Activated effector memory CD4-positive, alpha-beta T cell treated with anti-CD3 and anti-CD28 coated beads, Interleukin-2, amount 50 U/mL, for 16 hours (primary cell): ENCODE measurements around the gene GPC3.

Source experiments
- DNase-seq: peaks from one replicate; pipeline ENCODE4 v3.0.0-alpha.2; 2020

Gene GPC3

DNA sequence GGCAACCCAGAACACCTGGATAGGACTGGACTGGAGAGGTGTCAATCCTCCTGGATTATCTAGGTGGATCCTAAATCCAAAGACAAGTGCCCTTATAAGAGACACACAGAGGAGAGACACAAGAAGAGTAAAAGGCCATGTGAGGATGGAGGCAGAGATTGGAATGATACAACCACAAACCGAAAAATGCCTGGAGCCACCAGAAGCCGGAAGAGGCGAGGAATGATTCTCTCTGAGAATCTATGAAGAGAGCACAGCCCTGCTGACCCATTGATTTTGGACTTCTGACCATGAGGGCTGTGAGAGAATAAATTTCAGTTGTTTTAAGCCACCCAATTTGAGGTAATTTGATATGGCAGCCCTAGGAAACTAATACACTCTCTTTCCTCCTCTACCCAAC is 20.1 kb downstream of the GPC3 start:
- no peak for DNase-seq

DNA sequence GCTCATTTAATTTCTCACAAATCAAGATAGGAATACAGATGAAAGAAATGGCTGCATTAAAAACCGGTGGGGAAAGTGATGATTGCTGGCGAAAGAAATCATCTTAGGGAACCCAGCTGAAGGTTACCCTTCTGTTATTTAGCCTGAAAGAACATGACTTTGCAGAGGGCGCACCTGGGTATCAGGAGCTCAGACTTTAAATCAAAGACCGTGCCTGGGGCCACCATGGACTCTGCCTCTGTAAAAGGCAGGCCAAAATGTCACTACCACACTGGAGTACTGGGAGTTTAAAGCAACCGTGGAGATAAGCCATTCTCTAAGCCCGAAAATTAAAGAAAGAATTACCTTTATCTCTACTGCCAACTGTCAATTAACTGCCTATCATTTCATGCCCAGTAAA is 24.3 kb downstream of the GPC3 start:
- DNase-seq, result no peak

DNA sequence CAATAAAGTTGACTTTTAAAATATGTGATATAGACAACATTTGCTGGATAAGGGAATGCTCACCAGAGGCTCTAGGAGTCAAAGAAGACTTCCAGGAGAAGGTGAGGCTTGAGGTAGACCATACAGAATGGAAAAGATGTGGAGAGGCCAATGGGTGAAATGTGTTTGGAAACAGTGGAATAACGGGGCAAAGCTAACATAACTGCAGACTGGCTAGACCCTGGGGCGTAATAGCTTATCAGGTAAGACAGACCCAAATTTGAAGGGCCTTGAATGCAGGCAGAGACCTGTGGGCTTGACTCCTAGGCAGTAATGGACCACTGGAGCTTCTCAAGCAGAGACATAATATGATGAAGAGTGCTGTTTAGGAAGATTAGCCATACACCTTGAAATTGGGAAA is 25.4 kb downstream of the GPC3 start:
- no peak for DNase-seq

DNA sequence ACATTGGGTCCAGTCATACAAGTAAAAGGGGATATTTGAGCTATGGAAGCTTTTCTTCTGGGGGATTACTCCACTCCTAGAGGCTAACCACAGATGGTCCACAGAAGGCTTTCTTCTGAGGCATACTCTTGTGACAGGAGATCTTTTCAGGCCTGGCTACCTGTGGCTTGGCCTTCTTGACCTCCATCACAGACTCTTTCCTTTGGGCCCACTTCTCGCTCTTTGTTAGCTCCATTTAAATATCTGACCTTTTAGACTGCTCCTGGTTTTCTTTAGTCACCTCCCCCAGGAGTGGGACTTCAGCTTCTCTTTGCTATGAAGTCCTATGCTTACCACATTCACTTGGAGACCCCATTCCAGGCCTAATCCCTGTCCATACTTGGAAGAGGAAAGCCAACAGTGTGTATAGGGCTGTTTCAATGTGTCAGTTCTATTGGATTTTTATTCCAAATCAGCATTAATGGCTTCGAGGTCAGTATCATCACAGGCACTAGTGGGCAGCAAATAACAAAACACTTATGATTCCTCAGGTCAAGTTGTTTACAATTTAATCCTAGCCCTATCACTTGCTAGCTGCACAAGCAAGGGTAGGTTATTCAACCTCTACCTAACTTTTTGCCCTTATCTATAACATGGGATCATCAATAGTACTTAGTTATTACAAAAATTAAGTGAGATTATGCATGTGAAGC is 26.3 kb downstream of the GPC3 start:
- no peak for DNase-seq

DNA sequence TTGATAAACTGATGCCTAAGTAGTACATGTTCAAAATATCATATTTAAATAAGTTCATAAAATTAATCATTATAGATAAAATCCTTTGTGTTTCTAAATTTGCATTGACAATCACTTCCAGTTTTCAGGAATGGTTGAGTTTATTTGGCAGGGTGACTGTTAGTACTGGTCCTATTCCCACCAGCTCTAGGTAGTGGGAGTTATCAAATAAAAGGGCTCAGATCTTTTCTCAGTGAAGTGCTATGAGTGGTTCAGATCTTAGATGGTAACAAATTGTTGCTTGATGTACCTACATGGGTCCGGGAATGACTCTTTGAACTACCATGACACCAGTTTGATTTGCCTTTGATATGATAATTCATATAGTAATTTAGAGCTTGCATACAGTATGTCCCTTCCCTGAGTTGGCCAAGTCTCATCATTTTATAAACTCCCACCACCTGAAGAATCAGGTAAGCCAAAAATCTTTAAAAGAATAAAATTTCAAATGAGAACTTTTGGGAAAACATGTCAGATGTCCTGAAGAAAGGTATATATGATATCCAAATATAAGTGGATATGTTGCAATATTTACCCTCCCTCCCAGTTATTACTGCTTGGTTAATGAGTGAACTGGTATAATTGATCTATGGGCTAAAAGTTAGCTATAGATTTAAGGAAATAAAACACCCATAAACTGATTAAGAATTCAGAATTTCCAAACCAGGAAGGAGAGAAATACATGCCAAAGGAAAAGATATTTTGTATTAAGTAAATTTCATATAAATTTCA is 28.6 kb downstream of the GPC3 start:
- no peak for DNase-seq

DNA sequence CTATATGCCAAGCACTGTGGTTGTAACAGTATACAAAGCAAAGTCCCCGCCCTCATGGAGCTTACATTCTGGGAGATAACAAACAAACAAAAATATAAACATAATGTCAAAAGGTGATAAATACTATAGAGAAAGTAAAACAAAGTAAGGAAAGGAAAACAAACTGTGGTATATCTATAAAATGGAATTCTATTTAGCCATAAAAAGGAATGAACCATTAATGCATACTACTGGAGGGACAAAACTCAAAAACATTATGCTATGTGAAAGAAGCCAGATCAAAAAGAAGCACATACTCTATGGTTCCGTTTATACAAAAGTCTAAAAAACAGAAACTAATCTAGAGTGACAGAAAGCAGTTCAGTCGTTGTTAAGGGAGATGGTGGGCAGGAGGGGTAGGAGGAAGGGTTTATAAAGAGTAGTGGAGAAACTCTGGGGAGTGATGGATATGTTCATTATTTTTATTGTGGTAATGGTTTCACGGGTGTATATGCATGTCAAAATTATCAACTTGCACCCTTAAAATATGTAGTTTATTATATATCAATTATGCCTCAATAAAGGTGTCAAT is 31.5 kb downstream of the GPC3 start:
- DNase-seq, result no peak

DNA sequence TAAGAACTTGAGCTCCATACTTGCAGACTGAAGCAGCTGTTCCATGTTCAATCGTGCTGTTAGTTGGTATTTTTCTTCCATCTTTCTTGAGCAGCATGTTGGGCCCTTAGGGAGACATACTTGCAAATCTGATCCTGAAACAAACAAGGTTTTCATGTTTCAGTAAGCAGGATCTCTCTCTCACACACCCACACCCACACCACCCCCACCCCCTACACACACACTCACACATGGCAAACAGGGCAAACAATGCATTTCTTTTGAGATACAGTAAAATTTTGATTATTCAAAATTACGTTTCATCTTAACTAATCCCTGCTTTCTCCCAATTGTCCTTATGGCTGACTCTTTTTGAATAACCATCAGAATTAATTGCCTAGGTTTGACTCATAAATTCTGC is 32.3 kb downstream of the GPC3 start:
- no peak for DNase-seq

DNA sequence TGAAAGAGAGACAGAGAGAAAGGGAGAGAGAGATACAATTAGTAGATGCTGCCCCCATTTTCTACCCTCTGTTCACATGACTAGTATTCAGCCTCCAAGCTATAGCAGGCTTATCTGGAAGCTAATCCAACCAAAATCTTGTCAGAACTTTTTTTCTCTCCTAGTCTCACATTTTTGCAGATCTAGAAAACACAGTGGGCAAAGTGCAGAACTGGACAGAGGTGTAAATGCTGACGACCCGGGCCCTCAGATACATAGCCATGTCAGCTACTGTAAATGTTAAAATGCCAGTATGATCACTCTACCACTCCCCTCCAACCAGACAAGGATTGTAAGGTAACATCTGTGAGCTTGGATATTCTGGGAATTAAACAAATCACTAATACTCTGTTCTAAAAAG is 34.3 kb downstream of the GPC3 start:
- no peak for DNase-seq

DNA sequence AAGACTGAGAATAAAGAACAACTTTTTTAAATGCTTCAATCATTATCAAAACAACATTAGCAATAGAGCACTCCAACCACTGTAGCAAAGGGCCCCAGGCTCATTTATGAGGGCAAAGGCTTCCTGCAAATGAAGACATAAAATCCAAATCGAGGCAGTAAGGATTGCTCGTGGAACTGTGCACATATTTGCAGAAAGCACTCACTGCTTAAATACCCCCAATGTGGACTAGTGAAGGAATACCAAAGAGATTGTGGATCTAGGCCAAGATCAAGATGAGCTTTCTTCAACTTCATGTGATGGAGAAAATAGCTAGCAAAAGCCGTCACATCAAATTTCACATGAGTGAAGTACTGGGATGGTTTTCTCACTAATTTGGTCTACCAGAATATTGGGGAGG is 35.2 kb downstream of the GPC3 start:
- DNase-seq, result no peak

DNA sequence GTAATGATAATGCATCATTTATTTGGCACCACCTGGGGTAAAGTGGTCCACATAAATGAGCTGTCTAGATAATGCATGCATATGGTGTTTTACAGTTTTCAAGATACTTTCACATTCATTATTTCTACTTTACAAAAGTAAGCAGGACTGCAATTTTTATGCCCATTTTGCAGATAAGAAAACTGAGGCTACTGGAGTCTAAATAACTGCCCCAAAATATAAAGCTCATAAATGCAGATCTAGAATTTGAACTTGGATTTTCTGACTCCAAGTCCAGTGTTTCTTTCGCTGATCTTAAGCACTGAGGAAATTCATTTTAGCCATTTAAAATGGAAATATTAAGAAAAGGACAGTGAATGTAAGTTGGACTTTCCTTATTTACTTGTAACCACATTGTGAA is 36.5 kb downstream of the GPC3 start:
- no peak for DNase-seq

DNA sequence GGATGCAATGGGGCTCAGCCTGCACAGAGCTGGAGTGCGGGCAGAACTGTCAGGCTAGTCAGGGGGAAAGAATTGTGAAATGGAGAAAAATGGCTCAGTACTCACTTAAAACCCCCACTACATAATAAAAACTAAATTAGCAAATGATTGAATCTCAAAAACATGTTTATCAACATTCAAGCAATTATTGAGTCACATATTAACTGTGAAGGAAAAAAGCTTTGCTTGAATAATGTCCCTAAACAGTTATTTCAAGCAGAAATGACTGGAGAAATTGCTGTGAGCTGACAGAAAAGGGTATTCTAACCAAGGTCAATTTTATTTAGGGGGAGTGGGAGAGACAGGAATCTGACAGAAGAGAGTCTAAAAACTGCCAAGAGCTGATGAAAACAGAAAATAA is 37.4 kb downstream of the GPC3 start:
- DNase-seq, result no peak

DNA sequence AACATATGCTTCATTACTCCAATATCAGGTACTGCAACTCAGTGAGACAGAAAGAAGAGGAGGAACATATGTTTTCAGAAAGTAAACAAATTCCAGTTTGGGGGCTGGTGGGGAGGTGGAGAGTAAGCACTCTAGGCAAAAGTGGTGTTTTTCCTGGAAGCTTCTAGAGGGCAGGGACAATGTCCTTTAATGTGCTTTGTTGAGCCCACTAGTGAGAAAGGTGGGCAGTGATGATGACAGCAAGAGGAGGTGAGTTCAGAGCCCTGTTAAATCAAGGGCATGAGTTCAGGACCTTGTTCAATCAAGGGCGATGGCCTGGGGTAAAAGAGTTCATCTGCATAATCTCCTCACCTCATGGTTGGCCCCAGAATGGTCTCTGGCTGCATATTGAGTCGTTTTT is 38.4 kb downstream of the GPC3 start:
- no peak for DNase-seq

DNA sequence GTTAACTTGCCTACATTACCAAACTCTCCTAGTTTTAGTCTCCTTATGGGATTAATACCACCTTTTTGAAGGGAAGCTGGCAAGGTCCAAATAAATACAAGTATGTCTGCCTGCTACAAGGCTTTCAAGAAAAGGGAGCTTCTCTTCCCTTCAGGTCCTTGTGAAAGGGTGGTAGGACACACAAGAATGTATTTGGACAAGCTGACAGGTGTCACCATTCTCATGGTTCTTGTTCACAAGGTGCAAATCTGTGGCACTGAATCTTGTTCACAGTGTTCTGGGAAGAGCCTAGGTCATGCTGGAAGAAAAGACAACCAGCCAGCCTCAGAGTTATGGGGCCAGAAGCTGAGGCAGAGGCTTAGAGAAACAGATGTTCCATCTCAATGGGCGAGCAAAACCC is 41.9 kb downstream of the GPC3 start:
- no peak for DNase-seq

DNA sequence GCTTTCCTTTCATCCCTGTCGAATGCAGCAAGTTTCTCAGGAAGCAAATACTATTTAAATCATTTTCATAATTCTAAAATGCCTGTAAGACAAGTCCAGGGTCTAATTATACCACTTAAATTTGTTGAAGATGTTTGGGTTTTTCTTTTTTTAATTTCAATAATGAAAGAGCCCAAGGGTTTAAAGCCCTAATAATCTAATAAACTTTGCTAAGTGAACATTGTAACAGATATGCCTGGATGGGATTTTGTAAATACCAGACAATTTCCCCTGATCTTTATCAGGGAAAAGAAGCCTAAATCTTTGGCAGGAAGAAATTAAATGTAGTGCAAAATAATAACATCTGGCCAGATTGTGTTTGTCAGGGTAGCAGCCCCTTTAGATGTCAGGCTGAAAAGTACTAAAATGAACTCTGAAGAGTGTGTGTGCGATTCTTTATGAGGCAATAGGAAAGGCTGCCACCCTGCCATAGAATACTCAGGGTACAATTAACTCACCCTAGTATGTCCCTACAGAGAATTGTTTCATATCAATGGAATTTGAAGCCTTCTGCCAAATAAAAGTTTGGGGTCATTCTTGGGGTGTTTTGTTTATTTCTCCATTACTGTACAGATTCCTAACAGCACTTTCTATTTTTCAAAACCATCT is 45.6 kb downstream of the GPC3 start:
- DNase-seq, result no peak

DNA sequence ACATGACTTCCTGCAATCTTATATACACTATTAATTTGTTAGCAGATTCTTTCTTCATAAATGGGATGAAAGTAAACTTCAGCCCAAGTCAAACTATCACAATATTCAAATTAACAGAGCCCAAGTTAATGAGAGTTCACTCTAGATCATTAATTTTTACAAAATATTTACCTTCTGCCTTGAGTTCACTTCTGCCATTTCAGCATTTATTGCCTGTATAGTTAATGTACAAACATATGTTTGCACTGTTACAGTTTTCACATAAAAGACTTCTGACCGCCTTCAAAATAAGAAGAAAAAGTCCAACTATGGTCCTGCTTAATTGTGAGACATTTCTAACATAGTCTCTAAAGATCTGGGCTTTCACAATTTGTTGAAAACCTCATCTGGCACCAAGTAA is 46.9 kb downstream of the GPC3 start:
- no peak for DNase-seq

DNA sequence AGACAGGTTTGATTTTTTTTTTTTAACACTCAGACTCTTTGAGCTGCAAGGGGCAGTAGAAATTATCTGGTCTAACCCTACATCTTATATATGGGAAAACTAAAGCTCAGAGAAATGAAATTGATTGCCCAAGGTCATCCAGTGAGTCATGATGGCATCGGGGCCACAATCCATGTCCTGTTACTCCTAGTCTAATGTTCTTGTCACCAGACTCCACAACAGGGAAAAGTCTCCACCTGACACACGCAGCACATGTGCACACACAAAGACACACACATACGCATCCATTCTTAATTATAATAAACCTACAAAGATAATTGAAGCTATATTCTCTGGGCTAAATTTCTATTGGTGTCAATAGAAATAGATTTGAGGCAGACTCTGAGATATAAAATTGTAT is 48.4 kb downstream of the GPC3 start:
- no peak for DNase-seq

DNA sequence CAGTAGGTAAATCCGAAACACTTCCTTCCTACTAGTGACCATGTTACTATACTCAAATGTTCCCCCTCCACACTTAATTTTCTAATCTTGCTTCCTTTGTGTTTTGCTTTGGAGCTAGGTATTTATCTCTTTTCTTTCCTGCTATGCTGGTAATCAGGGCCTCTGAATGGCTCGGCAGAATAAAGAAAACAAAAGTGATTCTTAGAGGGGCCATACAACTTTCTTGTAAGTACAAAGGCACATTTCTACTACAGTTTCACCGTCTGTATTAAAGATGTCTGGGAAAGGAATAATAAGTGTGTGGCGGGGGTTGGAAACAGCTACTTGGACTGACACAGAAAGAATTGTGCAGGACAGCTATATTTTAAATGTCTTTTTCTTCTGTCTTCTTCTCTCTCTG is 50.3 kb downstream of the GPC3 start:
- DNase-seq, result no peak

DNA sequence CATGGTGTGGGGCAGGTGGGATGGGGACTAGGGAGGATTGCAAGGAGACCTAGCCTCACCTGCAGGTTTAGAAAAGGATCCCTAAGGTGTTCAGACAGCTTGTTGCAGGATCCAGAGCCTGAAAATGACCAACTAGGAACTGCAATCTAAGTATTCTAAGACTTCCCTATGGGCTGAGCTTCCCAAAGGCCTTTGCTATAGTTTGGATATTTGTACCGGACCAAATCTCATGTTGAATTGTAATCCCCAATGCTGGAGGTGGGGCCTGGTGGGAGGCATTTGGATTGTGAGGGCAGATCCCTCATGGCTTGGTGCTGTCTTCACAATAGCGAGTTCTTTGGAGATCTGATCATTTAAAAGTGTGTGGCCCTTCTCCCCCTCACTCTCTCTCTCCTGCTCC is 52.1 kb downstream of the GPC3 start:
- no peak for DNase-seq

DNA sequence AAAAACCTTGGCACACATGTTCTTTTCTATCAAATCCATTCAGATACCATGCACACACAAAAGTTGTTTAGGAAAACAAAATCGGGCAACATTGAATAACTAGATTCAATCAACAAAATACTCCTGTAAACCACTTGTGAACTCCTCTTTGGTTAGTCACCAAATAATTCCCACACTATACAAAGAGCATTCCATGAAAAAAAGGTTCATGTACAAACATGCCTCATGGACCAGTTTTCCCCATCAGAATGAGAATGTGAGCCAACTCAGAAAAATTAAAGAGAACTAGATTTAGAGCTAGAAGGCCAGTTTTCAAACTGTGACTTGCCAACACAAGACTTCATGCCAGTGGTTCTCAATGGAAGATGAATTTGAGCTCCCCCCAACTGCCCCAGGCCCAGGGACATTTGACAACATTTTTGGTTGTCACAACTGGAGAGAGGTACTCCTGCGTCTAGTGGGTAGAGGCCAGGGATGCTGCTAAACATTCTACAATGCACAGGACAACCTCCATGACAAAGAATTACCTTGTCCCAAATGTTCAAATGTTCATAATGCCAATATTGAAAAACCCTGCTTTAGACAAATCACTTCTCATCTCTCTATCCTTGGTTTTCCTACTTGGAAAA is 55.4 kb downstream of the GPC3 start:
- DNase-seq, result no peak

DNA sequence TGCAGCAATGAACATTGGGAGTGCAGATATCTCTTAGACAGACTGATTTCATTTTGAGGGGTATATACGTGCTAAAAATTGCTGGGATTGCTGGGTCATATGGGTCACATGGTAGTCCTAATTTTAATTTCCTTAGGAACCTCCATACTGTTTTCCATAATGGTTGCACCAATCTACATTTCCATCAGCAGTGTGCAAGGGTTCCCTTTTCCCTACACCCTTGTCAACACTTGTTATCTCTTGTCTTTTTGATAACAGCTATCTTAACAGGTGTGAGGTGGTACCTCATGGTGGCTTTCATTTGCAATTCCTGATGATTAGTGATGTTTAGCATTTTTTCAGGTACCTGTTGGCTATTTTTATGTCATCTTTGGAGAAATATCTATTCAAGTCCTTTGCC is 57.0 kb downstream of the GPC3 start:
- no peak for DNase-seq

DNA sequence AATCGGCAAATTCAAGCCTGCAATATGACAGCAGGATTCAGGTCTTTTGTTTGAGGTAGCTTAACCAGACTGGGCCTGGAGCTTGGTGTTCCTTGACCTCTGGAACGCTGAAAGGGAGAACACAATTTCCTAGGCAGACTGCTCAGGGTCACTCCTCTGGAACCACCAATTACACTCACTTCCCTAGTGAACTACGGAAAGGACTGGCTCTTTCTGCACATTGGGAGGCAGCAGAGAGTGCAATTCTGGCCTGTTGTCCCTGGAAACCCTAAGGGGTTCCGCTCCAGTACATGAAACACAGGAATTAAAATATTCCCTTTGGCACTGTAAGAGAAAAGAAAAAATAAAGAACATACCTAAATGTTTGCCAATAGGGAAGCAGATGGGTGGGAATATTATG is 58.6 kb downstream of the GPC3 start:
- no peak for DNase-seq

DNA sequence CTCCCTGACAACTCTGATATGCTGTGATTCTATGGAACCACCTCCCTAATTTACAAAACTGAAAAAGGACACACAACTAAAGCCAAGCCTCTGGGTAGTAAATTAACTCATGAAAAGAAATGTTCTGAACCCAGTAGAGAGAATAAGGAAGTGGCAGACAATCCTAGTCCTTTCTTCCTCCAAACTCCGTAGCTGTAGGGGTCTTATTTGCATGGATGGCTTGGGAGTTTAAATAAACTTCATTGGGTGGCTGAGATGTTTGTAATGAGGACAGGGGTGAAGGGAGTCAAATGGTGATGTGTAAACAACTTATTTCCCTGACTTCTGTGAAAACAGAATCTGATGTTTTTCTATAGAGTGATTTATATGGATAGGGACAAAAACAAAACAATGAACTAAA is 59.3 kb downstream of the GPC3 start:
- DNase-seq, result no peak

DNA sequence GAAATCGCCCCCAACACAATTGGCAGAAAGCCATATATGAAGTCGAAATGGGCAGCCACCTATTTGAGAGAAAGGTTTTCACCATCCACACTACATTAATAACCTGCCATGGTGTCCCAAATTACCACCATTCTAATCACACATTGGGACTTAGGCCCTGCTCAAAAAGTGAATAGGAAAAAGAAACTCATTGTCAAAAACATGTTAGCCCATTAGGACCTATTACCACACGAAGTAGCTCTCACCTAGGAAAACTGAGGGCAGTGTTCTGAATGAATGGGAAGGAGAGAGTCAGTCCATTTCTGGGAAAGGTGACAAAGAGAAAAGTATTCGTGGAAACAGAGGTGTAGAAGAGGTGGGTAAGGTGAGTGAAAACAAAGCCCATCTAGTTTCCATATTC is 60.8 kb downstream of the GPC3 start:
- no peak for DNase-seq

DNA sequence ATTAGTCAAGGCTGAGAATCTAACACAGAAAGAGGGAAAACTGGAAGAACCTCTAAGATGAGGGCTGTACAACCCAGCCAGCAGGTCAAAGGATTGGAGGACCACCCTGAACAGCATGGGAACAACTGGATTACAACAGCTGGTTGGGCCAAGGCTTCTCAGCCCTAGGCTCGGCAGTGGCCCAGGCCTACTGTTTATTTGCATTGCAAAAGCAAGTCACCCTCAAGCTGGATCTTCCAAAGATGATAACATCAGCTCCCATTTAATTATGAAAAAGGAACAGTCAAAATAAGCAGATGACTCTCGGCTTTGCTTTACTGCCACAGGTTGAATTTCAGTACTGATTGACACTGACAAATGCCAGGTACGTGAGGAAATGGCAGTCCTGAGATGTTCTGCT is 61.8 kb downstream of the GPC3 start:
- DNase-seq, result no peak
